Measurements from ENCODE around the gene SOX13.

SOX13 gene

DNA sequence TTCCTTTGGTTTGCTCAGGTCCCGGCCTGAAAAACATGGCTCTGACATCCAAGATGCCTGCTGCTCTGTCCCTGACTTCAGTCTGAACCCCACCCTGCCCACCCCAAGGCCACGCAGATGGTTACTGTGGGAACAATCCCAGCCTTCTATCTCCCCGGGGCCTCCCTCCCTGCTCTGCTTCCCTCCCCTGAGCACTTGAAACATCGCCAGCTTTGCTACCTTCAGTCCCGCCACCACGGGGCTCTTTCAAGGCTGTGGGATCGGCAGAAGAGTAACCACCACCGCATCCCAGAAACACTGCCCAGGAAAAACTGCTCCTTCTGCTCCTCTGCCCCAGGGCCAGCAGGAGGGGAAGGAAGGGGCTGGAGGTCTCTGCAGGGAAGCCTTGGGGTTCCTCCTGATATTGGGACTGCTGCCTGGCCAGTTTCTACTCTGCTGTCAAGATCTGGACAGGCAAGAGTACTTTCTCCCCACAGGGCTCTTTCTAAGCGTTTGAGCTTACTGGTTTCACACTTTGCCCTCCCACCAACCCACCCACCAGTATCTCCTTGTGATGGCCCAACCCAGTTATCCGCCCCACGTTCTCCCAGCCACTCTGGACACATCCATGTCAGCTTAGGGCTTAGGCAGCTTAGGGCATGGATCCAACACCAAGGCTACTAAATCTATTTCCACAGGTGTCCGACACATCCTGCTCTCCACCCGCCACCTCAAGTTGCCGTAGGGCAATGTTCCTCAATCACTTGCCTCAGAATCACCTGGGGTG, 70.5 kb downstream of the SOX13 start:
- TF ChIP-seq, protein P1, sequence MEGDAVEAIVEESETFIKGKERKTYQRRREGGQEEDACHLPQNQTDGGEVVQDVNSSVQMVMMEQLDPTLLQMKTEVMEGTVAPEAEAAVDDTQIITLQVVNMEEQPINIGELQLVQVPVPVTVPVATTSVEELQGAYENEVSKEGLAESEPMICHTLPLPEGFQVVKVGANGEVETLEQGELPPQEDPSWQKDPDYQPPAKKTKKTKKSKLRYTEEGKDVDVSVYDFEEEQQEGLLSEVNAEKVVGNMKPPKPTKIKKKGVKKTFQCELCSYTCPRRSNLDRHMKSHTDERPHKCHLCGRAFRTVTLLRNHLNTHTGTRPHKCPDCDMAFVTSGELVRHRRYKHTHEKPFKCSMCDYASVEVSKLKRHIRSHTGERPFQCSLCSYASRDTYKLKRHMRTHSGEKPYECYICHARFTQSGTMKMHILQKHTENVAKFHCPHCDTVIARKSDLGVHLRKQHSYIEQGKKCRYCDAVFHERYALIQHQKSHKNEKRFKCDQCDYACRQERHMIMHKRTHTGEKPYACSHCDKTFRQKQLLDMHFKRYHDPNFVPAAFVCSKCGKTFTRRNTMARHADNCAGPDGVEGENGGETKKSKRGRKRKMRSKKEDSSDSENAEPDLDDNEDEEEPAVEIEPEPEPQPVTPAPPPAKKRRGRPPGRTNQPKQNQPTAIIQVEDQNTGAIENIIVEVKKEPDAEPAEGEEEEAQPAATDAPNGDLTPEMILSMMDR (IDR thresholded peaks at IDR 0.05; ENCODE audit: extremely low read depth, missing control alignments), result no peak
- no peak for DNase-seq (ENCODE audit: low spot score)

DNA sequence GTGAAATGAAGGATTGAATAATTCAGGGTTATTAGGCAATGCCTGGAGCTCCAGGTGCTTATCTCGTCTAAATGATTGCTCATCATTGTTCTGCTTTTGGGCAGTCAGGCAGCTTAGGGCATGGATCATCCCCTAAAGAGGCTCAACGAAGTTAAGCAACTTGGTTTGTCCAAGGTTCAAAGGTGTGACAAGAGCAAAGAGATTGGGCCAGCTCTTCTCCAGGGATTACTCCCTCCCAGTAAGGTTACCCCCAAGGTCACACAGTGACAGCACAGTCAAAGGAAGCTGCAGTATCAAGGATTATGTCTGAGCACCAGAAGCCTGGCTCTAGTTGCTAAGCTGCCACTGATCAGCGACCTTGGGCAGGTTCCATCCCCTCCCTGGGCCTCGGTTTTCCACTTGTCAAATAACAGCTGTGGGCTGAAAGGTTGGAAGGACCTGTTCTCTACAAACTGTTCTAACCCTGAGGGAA, 72.2 kb downstream of the SOX13 start:
- TF ChIP-seq, protein P1 (IDR thresholded peaks at IDR 0.05; ENCODE audit: extremely low read depth, missing control alignments), result no peak
- no peak for DNase-seq (ENCODE audit: low spot score)

DNA sequence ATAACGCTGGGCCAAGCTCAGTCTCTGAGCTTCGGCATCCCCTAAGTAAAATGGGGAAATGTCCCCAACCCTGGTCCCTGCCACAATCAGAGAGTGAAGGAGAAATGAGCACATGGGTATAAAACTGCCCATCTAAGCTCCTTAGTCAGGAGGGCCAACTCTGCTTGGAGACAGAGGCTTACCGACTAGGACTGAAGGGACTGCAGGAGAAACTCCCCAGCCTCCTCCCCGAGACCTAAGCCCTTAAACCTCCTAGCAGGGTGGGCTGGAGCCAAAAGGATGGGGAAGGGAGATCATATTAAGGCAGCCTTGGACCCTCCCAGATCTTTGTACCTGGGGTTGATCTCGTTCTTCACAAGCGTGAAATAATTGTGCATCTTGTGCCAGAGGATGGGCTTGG, 73.4 kb downstream of the SOX13 start:
- DNase-seq (ENCODE audit: low spot score), result no peak
- TF ChIP-seq, protein P1 (IDR thresholded peaks at IDR 0.05; ENCODE audit: extremely low read depth, missing control alignments), result no peak

DNA sequence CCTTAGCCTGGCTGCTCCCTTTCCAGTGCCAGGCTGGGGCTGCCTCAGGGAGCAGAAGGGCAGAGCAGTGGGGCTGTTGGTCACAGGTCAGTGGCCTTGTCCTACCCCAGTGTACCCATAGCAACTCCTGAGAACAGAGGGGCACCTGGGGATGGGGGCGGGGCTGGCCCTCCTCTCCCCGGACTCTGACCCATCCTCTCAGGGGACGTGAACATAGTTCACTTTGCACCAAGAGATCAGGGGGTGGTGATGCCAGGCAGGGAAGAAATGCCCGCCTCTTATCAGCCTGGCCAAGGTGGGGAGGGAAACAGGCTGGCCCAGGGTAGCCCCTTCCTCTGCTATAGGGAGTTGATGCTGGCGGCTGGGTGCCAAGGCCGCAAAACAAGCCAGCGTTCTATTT, 74.0 kb downstream of the SOX13 start:
- TF ChIP-seq, protein P1 (IDR thresholded peaks at IDR 0.05; ENCODE audit: extremely low read depth, missing control alignments), result no peak
- DNase-seq (ENCODE audit: low spot score), result no peak

DNA sequence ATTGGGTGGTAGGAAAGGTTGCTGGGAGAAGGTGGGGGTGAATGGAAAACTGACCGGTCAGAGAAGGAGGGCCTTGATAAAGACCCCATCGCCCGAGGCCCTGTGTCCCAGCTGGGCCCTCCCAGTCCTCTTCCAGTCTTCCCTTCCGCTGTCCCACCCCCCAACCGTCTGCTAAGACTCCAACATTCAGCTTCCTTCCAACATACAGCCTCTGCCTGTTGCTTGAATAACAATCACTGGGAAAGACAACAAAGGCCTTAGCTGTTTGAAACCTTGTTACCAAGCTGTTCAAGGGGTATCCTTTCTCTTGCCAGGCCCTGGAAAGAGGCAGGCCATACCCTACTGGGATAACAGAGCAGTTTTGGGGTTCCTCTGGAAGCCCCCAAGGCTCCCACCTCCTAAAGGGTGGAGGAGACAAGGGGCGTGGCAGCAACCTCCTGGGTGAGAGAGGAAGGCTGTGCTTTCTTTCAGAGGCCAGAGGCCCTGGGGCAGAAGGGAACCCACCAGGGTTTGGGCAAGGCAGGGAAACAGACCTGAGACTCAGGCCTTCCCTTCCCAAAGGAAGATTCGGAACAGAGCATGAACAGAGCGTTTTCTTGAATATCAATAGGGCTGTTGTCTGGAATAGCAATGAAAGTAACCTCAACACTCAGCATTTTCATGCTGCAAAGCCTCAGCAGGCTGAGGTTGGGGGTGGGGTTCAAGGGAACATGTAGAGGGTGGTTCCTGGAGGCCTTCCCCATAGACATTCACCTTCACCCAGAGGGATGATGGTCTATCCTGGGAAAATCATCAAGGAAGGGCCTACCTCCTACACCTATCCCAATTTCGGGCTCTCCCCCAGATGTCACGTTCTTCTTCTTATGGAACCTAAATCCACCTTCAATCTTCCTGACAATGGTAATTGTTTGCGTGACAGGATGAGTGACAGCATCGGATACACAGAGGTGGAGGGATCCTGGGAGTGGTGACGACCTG, 74.8 kb downstream of the SOX13 start:
- TF ChIP-seq, protein P1 (IDR thresholded peaks at IDR 0.05; ENCODE audit: extremely low read depth, missing control alignments), result no peak
- no peak for DNase-seq (ENCODE audit: low spot score)

DNA sequence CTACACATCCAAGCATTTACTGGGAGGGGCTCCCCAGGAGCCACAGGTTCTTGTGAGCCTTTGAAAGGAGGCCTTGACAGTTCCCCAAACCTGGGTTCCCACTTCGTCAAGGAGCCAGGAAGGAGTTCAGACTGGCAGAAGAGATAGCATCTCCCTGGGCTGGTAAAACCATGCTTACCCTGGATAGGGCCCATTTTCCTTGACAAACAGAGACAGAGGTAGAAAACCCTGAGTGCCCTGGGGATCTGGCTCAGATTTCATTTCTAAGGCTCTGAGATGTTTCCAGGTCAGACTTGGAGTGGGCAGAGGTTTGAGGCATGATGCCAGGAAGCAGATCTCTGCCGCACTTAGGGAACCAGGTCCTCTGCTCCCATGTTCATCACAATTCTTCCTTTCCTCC, 76.2 kb downstream of the SOX13 start:
- TF ChIP-seq, protein P1 (IDR thresholded peaks at IDR 0.05; ENCODE audit: extremely low read depth, missing control alignments), result no peak
- no peak for DNase-seq (ENCODE audit: low spot score)

Measured in GM20000 (cell line).